Activated CD4-positive, alpha-beta T cell treated with anti-CD3 and anti-CD28 coated beads for 4 hours (primary cell): ENCODE data around the gene KCNN3.

Experiments used
- DNase-seq, 2 donors: peaks; one replicate each; pipeline ENCODE4 v3.0.0-alpha.2; 2020

KCNN3 gene

GRCh38 chr1:154747380-154747739 lies 122.7 kb downstream of the KCNN3 start:
- no peak for DNase-seq

- DNase-seq: no peak
Measured at GRCh38 chr1:154746622-154747299, 123.3 kb downstream of the KCNN3 start.

GRCh38 chr1:154745750-154746425 lies 124.2 kb downstream of the KCNN3 start:
- DNase-seq: no peak

DNA sequence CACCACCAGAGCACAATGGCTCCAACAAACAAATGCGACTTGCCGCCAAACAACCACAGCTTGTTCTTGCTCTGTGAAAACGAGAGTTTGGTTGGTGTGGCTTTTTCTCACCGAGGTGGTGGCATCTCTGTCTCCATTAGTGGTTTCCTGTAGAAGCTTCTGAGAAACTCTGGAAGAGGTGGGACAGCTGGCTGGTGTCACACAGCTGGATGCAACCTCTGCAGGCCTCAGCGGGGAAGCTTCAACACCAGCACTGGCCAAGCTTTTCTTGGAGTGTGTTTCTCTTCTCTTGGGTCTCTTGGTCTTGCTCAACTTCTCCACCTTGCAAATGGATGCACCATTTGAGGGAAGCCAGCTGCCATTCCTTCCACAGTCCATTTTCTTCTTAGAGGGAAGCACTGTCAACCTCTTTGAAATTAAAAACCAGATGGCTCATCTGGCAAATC lies 124.8 kb downstream of the KCNN3 start:
- no peak for DNase-seq

DNA sequence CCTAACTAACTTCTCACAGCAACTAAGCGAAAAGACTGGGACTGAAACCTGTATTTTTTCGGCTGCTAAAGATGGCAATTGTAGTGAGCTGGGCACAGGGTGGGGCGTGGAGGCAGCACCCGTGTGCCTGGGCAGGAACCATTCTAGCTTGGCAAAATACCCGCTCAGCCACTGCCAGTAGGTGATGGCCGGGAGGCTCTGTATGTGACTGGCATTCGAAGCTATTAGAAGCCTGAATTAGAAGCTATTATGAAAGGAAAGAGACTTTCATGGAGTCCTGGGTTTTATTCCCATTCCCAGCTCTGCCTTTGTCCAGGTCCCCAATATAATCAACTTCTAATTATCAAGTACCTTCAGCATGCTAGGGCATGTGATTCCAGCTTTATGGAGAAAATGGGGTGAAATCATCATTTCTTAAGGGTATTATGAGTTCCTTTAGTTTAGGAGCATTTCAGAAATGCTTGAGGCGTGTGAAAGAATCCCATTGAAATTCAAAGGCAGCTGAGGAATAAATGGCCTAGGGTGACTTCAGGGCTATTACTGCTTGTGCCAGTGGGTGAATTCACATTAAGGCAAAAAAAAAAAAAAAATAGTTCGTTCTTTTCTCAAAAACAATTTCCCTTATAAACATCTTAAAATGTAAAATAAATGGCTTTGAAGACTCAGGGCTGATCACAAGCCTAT lies 125.6 kb downstream of the KCNN3 start:
- no peak for DNase-seq

DNA sequence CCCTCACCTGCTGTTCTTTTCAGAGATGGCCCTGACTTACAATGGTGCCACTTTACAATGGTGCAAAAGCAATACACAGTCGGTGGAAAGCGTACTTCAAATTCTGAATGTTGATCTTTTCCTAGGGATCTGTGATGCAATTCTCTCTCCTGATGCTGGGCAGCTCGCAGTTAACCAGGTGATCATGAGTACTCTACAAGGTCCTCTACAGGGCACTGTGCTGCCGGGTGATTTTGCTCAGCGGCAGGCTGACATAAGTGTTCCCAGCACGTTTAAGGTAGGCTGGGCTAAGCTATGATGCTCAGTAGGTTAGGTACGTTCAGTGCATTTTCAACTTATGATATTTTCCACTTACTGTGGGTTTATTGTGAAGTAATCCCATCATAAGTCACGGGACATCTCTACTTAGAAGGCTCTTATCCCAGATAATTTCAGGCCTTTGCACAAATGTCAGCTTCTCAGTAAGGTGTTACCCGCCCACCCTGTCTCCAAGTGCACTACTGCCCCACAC lies 126.5 kb downstream of the KCNN3 start:
- DNase-seq: no peak

DNA sequence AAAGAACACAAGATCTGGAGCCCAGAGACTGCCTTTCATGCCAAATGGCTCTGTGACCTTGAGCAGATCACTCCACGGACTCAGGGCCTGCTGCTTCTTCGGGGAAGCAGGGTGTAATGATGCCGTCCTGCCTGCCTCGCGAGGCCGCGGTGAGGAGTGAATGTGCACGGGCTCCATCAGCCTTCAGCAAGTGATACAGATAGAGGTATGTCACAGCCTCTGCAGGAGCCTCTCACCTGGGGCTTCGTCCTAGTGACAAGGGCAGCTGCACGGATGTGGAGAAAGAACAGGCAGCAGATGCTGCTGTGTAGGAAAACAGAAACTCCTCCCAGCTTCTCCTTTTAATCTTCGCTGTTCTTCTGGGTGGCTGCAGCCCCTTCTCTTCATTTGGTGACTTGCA lies 127.5 kb downstream of the KCNN3 start:
- no peak for DNase-seq

GRCh38 chr1:154741741-154742495 lies 128.2 kb downstream of the KCNN3 start:
- DNase-seq: no peak

DNA sequence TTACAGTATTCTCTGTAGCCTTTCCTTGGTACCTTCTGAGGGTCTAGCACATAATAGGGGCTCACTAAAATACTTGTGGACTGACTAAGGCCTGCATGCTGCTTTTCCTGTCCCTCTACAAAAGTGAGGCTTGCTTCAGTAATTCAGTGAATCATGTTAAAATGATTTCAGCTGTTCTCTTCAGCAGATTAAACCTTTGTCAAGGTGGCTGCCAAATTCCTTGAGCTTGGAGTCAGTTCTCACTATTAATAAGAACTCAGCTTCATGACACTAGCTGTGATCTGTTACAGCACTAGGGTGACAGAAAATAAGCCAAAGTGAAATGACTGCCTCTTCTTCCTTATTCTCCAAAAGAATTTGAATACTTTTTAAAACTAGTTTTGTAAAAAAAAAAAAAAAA lies 128.8 kb downstream of the KCNN3 start:
- DNase-seq: no peak

DNA sequence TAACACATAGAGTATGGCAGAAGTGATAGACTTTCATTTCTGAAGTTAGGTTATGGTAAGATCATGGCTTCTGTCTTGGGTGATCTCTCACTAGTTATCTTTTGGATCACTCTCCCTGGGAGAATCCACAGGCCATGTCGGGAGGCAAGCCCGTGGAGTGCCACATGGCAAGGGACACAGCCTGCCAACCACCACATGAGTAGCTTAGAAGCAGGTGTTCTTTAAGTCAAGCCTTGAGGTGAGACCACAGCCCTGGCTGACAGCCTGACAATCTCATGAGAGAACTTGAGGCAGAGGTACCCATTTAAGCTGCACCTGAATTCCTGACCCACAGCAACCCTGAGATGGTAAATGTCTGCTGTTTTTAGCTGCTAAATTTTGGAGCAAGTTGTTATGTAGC lies 130.4 kb downstream of the KCNN3 start:
- DNase-seq: no peak

GRCh38 chr1:154736841-154737240 lies 133.2 kb downstream of the KCNN3 start:
- DNase-seq: peak; percentile 39 to 41

DNA sequence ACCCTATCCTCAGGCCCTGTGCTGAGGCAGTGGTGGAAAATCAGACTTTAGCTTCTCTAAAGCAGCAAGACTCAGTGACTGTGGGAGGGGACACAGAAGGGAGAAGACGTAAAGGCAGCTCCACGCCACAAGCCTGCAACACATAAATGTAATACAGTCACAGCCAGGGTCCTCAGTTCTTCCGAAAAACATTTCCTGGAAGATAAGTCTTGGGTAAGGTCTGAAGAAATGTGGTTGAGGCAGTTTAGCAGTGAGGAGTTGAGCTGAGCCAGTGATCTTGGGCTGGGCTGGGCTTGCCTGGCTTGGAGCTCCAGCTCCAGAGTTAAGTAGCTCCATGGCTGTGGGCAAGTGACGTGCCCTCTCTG lies 134.3 kb downstream of the KCNN3 start:
- no peak for DNase-seq

- no peak for DNase-seq
Measured at GRCh38 chr1:154735061-154735803, 134.8 kb downstream of the KCNN3 start.

GRCh38 chr1:154733621-154734020 lies 136.5 kb downstream of the KCNN3 start:
- DNase-seq: no peak

- no peak for DNase-seq
Measured at GRCh38 chr1:154730986-154731489, 139.0 kb downstream of the KCNN3 start.

DNA sequence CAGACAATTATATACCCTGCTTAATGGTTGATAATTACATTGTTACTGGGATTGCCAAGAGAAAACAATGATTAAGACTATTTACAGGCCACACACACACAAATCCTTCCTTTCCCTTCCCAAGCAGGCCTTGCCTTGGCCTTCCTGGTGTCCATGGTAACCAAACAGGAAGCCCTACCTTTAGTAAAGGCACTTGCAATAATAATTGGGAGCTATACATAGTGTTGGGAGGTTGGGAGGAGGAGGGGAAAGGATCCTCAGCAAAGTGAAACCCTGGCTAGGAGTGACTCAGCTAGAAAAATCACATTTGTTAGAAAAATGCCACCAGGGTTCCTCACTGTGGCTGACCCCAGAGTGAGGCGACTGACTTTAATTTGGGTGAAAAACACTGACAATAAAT lies 139.8 kb downstream of the KCNN3 start:
- DNase-seq: no peak

DNA sequence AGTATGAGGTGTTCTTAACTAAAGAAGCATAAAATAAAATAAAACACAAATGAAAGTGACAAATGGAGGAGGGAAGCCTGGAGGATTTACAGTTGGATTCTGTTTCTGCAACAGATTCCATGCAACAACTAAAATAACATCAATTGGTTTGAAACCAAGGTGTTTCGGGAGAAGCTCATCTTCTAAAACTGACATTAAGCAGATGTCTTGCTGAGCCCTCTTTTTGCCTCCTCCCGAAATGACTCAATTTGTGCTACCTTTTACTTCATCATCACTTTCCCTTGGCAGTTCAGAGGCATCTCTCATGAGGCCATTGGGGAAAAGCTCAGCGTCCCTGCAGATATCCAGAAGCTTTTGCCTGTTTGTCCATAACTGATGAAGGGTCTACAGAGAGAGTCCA lies 140.5 kb downstream of the KCNN3 start:
- DNase-seq: no peak

- no peak for DNase-seq
Measured at GRCh38 chr1:154729031-154729442, 141.0 kb downstream of the KCNN3 start.

DNA sequence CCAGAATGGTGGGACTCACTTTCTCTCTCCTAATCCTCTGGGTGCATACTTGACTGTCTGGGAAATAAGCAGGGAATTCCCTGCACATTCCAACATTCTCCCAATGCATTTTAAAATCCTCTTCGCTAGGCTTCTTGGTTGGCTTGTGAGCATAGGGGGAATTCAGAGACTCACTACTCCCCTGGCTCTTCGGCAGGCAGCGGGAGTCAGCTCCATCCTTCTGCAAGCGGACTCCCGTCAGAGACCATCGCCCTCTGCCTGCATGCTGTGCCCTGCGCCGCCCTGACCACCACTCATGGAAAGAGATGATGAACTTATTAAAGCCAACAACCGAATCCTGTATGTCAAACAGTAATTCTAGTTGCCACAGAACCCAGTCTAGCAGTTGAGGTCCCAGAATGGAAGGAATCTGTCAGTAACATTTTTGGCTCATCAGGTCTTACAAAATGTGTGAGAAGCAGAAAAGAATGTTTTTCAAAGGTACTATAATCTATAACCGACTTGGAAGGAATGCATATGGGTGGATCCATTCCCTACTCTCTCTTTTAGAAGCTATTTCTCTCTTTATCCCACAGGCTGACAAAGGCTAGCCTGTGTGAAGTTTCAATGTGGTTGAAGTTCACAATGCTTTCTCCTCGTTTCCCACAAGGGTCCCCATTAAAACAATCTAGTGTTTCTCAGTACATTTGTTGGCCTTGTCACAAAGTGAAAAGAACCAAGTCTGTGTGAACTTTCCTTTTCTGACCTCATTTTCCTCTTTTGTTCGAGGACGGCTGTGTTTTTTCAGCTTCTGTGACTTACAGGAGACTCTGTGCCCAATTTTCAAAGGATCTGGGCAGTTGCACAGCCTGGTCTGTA lies 143.0 kb downstream of the KCNN3 start:
- DNase-seq: no peak

DNA sequence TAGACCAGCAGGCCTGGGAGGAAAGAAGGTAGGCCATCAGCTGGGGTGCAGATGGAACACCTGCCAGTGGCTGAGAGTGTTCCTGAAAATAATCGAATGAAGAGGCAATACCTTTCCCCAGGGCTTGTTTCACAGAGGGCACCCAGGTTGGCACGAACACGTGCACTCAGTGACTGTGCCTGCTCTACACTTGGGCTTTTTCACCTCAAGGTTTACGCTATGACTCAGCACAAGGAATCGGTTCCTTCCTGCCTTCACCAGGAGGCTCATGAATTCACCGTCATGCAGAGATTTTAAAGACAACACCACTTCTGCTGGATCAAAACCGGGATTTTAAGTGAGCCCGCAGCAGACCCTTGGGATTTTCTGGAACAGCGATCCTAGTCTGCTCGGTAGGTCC lies 143.6 kb downstream of the KCNN3 start:
- DNase-seq: peak; percentile 14 to 23

DNA sequence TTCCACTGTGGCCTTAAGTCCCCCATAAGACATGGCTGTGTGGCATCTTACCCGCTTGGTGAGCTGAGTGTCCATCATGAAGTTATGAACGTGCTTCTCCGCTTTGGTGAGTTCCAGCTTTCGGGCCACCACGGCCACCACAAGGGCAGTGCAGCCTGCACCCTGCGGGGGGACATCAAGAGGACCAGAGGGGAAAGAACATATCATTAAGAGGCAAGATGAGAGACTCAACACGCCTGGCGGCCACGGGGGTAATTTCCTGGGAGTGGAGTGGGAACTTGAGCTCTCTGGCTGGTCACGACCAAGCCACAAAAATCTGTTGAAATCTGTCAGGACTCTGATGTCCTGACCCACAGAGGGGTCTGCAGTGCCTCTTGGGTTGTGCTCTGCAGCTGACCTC lies 144.2 kb downstream of the KCNN3 start:
- no peak for DNase-seq
